KMS-11 (cell line): ENCODE measurements around the gene KIF5C.

Experiments used
- H2AFZ ChIP-seq: fragments of 200-600 bp; sonication (generic); 2 replicates; pipeline ENCODE4 v1.6.1; 2016; ENCODE audit warnings: antibody characterized with exemption, mixed run types, low read depth
- H3K27ac ChIP-seq: fragments of 200-600 bp; sonication (generic); 2 replicates; pipeline ENCODE4 v1.6.1; 2016; ENCODE audit warnings: mild to moderate bottlenecking, mixed run types
- H3K27me3 ChIP-seq: fragments of 200-600 bp; sonication (generic); 2 replicates; pipeline ENCODE4 v1.6.1; 2017; ENCODE audit warnings: mild to moderate bottlenecking, low read depth, mixed run types, moderate library complexity; ENCODE audit not compliant: insufficient read depth
- H3K36me3 ChIP-seq: fragments of 200-600 bp; sonication (generic); 2 replicates; pipeline ENCODE4 v1.6.1; 2017; ENCODE audit warnings: mild to moderate bottlenecking, mixed run types; ENCODE audit not compliant: insufficient read depth
- H3K4me1 ChIP-seq: fragments of 200-600 bp; sonication (generic); 2 replicates; pipeline ENCODE4 v1.6.1; 2016; ENCODE audit warnings: mild to moderate bottlenecking, low read depth, mixed run types; ENCODE audit not compliant: poor library complexity, severe bottlenecking
- H3K4me2 ChIP-seq: fragments of 200-600 bp; sonication (generic); 2 replicates; pipeline ENCODE4 v1.7.0; 2016; ENCODE audit warnings: mild to moderate bottlenecking, mixed run types
- H3K4me3 ChIP-seq: fragments of 200-600 bp; sonication (generic); IDR thresholded peaks from 2 replicates; pipeline ENCODE4 v1.6.1; 2017; ENCODE audit warnings: low read depth, low read length, mixed read lengths; ENCODE audit not compliant: insufficient read depth
- H3K79me2 ChIP-seq: fragments of 200-600 bp; sonication (generic); 2 replicates; pipeline ENCODE4 v1.6.1; 2016; ENCODE audit warnings: low read depth, mixed run types; ENCODE audit not compliant: insufficient read depth
- H3K9ac ChIP-seq: fragments of 200-600 bp; sonication (generic); 2 replicates; pipeline ENCODE4 v1.6.1; 2016; ENCODE audit warnings: mild to moderate bottlenecking, mixed run types
- H4K20me1 ChIP-seq: fragments of 200-600 bp; sonication (generic); 2 replicates; pipeline ENCODE4 v1.6.1; 2016; ENCODE audit warnings: mild to moderate bottlenecking, mixed run types; ENCODE audit not compliant: insufficient read depth
- CTCF ChIP-seq: fragments of 200-600 bp; sonication (generic); conservative IDR thresholded peaks from 2 replicates; pipeline ENCODE4 v1.6.1; 2017; ENCODE audit warnings: low read depth, mild to moderate bottlenecking, antibody characterized with exemption, low read length, moderate library complexity, mixed read lengths

KIF5C gene

GRCh38 chr2:148902798-148903197, 27.8 kb downstream of the KIF5C start:
- H4K20me1 ChIP-seq, result no peaks in the 10 kb centered on the region
- no peak for TF ChIP-seq CTCF
- H3K36me3 ChIP-seq, result no peaks in the 10 kb centered on the region
- H3K4me2 ChIP-seq, result no peak overlapping the region
- H3K27me3 ChIP-seq, result no peaks in the 10 kb centered on the region
- no peak overlapping the region for H2AFZ ChIP-seq
- H3K4me1 ChIP-seq, result no peaks in the 10 kb centered on the region
- H3K9ac ChIP-seq, result no peak overlapping the region
- H3K79me2 ChIP-seq, result no peaks in the 10 kb centered on the region
- no peak overlapping the region for H3K4me3 ChIP-seq
- no peak overlapping the region for H3K27ac ChIP-seq

- H3K4me2 ChIP-seq, result no peak overlapping the region
- no peak overlapping the region for H2AFZ ChIP-seq
Measured at GRCh38 chr2:148903294-148903693, 28.3 kb downstream of the KIF5C start.

GRCh38 chr2:148903979-148904378, 29.0 kb downstream of the KIF5C start:
- Histone ChIP-seq H3K4me3 (no peak overlapping the region), H4K20me1 (no peaks in the 10 kb centered on the region), H3K9ac (no peak overlapping the region), H3K27ac (no peak overlapping the region), H3K4me1 (no peaks in the 10 kb centered on the region), H3K79me2 (no peaks in the 10 kb centered on the region), H3K4me2 (no peak overlapping the region), H3K27me3 (no peaks in the 10 kb centered on the region), H3K36me3 (no peaks in the 10 kb centered on the region), H2AFZ (no peak overlapping the region)
- no peak for TF ChIP-seq CTCF

More at GRCh38 chr2:148903294-148903693, 28.3 kb downstream of the KIF5C start:
- TF ChIP-seq CTCF, result no peak
- H3K4me3 ChIP-seq, result no peak overlapping the region
- no peaks in the 10 kb centered on the region for H3K27me3 ChIP-seq
- no peaks in the 10 kb centered on the region for H4K20me1 ChIP-seq
- H3K9ac ChIP-seq, result no peak overlapping the region
- no peaks in the 10 kb centered on the region for H3K36me3 ChIP-seq
- H3K27ac ChIP-seq, result no peak overlapping the region
- H3K4me1 ChIP-seq, result no peaks in the 10 kb centered on the region
- H3K79me2 ChIP-seq, result no peaks in the 10 kb centered on the region

- Histone ChIP-seq H3K4me1 (no peaks in the 10 kb centered on the region), H2AFZ (no peak overlapping the region), H4K20me1 (no peaks in the 10 kb centered on the region), H3K27ac (no peak overlapping the region), H3K9ac (no peak overlapping the region), H3K36me3 (no peaks in the 10 kb centered on the region), H3K4me2 (no peak overlapping the region), H3K4me3 (no peak overlapping the region), H3K79me2 (no peaks in the 10 kb centered on the region), H3K27me3 (no peaks in the 10 kb centered on the region)
- TF ChIP-seq CTCF, result no peak
Measured at GRCh38 chr2:148906124-148906523, 31.1 kb downstream of the KIF5C start.
